HPDE6-E6E7 (cell line): ENCODE data around the gene NPAS1.
A peak's percentile ranks its signal among the peaks of the same experiment; 100 is the strongest.
"Not testable (repeated sequence)": the region's sequence is repeated elsewhere in the genome, so short reads cannot be mapped to it uniquely, and the experiment has no call there.

Experiments
- DNase-seq: peaks from one replicate; pipeline ENCODE4 v3.0.0; 2011; ENCODE audit warnings: missing footprints; ENCODE audit errors: extremely low spot score

NPAS1 gene

DNA sequence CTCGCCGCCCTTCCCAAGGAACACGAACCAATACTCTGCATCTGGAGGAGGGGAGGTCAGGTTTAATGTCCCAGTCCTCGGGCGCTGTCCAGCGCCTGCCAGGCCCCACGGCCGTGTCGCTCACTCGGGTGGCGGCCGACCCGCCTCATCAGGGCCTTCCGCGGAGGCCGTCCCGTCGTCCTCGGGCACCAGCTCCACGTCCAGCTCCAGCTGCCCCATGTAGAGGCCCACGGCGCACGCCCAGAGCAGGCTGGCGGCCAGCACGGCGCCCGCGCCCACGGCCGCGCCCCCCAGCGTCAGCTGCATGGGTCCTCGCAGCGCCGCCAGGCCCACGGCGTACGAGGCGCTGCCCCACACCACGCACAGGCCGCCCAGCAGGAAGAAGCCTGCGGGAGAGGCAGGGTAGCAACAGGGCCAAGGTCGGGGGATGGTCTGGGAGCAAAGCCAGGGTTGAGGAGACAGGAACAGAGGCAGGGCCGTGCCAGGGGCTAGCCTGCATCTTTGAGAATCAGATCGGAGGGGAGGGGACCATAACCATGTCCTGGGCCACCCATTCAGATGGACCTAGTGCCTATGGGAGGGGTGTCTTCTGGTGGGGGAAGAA, 26.3 kb downstream of the NPAS1 start:
- no peak for DNase-seq

DNA sequence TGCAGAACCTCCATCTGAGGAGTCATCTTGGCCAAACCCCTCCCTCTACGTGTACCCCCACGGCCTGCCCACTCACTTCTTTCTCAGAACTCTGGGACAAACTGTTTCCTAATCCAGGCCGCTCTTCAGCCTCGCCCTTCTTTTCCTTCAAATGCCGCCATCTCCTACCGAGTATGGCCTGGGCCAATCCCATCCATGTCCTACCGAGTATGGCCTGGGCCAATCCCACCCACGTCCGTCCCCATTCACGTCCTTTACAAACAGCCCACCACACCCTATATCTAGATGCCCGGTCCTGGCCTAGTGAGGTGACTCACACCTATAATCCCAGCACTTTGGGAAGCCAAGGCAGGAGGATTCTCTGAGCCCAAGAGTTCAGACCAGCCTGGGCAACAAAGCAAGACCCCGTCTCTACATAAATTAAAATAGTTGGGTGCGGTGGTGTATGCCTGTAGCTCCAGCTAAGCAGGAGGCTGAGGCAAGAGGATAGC, 27.7 kb downstream of the NPAS1 start:
- no peak for DNase-seq

DNA sequence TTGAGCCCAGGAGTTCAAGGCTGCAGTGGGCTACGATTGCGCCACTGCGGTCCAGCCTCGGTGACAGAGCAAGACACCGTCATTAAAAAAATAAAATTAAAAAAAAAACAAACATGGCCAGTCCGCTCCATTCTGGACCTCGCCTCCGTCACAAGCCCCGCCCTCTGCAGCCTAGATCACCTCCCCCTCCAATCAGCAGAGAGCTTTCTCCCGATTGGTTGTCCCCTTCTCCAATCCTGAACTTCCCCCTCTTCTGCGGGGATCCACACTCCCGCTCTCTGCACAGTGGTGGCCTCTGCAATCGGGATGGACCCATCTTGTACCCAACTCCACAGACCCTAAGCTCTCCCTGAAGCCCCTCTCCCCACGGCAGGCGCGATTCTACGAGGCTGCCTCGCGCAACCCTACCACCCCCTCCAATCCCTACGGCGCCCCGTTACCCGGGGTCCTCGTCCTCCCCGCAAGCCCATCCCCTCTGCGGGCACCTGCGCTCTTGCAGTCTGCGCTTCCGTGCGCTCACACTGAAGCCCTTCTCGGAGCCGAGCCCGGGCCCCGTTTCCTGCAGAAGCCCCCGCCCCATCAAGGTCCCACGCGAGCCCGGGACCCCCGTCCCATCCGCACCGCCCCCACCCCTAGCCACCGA, 28.2 kb downstream of the NPAS1 start:
- peak; percentile 93 for DNase-seq

DNA sequence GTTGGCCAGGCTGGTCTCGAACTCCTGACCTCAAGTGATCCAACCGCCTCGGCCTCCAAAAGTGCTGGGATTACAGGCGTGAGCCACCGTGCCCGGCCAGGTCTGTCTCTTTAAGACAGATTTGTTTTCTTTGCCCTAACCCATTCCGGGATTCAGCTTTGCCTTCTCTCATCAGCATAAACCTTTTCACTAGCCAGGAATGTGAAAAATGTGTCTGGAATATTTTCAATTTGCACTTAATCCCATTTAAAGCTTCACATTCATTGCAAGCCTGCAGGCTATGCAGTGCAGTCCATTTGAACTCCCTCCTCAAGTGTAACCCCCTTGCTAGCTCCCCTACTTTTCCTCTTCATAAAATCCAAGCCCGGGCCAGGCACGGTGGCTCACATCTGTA, 29.7 kb downstream of the NPAS1 start:
- no peak for DNase-seq

DNA sequence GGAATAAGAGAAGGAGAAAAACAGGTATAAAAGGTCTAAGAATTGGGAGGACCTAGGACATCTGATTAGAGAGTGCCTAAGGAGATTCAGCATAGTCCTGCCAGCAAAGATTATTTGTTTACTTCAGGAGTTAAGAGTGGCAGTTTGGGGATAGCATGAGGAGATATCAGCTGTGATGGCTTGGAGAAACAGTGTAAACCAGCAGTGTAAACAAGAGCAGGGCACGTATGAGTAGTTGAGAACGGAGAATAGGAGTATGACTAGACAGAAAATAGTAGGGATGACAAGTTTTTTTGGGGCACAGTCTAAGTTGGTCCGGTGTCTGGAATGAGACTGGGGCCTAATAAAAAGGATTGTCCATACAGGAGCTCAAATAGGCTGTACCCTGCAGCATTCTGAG, 30.9 kb downstream of the NPAS1 start:
- DNase-seq = not testable (repeated sequence)

DNA sequence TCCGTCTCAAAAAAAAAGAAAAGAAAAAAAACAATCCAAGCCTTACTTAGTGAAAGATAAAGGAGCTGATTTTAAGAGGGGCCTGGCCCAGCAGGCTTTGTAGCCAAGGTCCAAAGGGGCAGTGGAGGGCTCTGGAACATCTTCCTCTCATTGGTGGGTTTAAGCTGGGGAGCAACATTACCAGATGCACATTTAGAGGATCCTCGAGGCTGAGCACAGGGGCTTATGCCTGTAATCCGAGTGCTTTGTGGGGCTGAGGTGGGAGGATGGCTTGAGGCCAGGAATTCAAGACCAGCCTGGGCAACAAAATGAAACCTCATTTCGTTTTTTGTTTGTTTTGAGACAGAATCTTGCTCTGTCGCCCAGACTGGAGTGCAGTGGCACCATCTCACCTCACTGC, 36.8 kb downstream of the NPAS1 start:
- no peak for DNase-seq

DNA sequence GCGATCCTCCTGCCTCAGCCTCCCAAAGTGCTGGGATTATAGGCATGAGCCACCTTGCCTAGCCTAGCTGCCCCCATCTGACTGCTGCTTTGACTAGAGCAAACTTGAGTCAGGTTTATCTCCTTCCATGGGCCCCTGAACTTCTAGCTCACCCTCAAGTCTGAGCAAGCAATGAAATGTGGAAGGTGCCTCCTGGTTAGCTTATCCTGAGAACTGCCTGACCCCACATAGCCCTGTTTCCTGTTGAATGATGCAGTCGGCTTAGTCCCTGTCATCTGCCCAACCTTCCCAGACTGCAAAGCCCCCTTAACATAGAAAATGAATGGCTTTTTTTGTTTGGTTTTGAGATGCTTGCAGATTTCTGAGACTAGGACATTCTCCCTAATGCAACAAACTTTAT, 37.7 kb downstream of the NPAS1 start:
- peak; percentile 22 for DNase-seq

DNA sequence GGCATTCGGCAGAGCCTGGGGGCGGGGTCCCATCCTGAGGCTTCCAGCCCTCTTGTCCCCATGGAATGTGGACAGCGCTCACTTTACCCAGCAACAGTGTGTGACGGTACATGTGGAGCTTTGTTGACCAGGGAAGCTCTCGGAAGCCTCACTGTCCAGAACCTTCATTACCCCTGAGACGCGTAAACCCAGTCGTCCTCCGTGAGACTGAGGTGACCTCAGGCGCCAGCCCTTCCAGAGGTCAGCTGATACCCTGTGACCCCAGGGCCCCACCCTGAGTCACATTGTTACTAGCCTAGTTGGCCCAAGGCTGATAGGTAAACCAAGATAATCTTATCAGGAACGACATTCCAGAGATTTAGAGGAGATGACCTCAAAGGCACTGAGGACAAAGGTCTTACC, 39.0 kb downstream of the NPAS1 start:
- DNase-seq = no peak

DNA sequence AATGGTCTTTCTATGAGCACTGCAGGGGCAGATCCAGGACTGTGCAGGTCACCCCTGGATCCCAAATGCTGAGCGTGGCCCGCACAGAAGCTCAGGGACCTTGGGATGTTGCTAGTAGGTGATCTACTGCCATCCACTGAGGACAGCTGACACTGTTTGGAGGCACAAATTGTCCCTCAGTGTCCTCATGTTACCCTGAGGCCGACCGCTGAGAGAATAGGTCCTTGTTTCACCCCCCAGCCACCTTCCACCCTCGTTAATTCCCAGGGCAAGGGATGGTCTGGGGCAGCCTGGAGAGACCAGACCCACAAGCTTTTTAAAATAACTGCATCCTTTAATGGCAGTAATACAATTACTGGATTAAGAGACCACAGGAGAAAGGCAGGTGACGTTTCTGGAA, 44.2 kb downstream of the NPAS1 start:
- DNase-seq = no peak

DNA sequence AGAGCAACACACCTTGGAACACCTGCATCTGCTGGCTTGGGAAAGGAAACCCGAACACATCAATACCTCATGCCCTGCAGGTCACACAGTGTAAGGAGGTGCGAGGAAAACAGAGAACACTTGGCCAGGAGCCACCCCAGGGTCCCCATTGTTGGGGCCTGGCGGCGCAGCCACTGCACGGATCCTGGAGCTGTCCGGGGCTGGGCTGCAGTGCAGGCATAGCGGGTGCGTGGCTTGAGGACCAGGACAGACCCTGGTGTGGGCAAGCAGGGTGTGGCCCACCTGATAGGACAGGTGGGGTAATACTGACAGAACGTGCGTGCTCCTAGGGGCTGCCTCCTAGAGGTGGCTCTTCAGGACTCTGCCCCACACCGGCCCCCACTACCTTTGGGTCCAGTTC, 45.6 kb downstream of the NPAS1 start:
- no peak for DNase-seq

DNA sequence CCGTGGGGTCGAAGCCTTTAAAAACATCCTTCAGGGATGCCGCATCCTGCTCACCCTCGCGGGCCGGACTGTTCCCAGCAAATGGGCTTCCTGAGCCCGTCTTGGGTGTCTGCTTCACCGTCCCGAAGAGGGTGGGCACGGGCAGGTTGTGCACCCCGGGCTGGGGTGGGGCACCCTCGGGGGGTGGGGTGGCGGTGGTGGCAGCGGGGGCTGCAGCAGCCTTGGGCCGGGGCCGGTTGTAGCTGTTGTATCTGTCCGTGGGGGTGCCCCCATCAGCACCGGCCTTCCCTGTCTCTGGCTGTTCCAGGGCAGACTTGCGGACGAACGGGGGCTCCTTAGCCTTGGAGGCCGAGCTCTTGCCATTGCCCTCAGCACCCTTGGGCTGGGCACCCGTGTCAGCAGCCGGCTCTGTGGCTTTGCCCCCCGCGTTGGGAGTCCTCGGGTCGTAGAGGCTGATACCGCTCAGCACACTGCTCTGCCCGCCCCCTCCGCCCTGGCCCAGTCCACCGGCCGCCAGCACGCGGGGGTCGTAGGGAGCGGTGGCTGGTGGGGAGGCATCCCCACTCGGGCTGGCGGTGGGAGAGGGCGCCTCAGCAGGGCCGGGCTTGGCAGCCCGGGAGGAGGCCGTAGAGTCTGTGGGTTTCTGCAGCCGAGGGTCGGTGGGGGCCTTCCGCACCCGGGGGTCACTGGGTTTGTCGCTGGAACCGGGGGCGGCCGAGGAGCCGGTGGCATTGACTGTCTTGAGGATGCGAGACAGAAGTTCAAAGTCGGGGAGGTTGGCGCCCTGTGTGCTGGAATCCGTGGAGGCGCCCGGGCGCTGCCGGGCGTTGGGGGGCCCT, 47.0 kb downstream of the NPAS1 start:
- DNase-seq = no peak

DNA sequence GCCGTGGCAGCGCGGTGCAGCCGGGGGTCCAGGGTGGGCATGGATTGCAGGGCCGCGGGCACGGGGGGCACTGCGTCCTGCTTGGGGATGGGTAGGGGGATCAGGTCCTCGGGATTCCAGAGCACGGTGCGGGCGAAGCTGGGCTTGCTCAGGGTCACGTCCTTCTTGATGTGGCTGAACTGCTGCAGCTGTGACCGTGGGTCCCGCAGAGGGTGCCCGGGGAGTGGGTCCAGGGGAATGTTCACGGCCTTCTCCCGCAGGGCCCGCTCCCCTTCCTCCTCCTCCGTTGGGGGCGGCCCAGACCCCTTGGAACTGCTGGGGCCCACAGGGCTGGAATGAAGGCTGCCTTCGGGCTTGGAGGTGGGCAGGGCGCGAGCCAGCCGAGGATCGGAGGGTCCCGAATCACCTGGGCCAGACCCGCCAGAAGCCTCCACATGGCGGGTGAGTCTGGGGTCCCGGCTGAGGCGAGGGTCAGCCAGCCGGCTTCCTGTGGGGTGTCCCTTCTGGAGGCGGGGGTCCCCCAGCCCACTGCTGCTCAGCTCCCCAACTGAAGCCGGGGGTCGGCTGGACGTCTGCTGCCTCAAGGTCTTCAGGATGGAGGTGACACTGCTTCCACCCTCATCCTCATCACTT, 47.7 kb downstream of the NPAS1 start:
- no peak for DNase-seq

DNA sequence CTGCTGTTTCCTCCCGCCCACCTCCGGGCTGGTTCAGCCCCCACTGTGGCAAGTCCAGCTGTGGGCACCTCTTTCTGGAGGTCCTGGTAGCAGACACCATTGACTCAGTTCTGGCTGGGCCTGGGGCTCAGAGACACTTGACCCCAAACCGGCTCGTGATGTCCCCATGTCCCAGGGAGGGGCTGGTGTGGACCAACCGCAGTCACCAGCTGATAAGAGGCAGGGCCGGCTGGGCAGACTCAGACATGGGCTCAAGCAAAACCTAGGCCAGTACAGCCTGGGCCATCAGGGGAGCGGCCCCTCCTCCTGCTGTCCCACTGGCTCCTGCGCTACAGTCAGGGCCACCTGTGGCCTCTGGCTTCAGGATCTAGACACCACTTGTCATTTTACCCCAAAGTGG, 48.6 kb downstream of the NPAS1 start:
- no peak for DNase-seq

DNA sequence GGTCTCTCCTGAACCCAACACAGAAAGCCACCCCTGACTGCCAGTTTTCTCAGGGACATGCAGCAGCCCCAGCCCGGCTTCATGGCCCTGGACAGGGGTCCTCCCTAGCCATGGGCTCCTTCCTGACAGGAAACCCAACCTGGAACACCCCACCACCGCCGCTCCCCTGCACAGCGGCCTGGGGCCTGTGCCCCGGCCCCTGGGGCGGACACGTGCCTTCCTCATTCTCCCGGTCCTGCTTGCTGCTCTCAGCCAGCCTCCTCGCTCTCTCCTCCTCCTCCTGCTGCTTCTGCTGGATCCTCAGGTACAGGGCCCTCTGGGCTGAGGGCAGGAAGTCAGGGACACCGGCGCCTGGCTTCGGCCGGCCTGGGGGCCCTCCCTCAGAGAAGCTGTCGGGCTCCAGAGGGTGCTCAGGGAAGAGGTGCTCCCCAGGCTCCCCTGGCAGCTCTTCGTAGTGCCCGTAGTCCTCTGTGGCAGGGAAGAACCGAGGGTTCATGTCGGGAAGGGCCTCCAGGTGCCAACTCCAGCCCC, 49.3 kb downstream of the NPAS1 start:
- DNase-seq = no peak

DNA sequence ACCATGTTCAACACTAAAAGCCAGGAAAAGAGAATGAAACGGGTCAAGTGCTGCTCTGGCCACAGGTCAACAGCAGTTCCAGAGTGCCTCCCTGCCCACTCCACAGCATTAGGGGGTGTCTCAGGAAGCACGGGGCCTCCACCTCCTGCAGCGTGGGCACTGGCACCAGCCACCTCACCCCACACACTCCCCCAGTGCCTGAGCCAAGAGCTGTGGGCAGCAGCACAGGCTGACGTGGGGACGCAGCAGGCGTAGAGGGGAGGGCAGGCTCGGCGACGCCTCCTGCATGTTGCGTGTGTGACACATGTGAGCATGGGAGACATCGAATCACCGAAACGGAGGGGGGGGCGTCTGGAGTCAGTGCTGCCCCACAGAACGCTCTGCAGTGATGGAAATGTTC, 50.2 kb downstream of the NPAS1 start:
- no peak for DNase-seq

DNA sequence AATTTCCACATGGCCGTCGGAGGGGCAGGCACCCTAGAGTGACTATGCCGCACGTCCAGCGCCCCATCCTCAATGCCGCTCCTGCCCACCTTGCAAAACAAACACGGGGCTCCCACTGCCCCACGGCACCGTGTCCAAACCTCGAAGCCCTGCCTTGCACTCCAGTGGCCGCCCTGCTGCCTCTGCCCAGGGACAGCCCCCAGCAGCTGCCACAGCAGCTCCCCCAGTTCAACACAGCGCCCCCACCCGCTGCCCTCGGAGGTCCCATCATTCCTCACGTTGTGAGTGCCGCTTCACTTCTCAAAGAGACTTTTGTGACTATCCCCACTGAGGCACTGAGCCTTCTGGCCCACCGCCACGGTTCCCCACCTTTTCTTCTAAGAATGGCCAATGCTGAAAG, 51.1 kb downstream of the NPAS1 start:
- no peak for DNase-seq

DNA sequence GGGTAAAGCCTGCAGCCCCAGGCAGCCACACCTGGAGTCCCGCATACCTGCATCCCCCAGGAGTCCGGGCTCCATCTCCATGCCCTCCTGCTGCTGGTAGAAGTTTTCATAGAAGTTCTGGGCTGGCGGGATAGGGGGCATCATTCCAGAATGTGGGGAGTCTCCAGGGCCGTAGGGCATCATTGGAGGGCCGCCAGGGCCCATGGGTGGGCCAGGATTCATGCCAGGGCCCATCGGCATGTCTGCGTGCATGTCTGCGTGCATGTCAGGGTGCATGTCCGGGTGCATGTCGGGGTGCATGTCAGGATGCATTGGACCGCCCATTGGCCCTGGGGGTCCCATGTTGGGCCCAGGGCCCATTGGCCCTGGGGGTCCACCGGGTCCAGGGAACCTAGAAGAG, 52.1 kb downstream of the NPAS1 start:
- DNase-seq = no peak

DNA sequence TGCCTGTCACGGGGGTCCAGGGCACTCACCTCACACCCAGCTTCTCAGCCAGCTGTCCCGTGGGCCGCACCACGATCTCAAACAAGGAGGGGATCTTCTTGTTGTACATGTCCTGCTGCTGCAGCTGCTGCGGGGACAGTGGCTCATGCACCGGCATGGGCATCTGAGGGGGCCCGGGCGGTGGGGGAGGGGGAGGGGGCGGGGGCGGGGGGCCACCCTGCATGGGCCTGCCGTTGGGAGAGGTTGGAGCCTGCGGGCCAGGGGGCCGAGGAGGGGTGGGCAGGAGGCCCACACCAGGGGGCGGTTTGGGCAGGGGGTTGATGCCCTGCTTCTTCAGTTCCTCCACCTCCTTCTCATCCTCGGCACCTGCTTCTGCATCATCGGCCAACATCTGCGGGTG, 52.7 kb downstream of the NPAS1 start:
- no peak for DNase-seq

DNA sequence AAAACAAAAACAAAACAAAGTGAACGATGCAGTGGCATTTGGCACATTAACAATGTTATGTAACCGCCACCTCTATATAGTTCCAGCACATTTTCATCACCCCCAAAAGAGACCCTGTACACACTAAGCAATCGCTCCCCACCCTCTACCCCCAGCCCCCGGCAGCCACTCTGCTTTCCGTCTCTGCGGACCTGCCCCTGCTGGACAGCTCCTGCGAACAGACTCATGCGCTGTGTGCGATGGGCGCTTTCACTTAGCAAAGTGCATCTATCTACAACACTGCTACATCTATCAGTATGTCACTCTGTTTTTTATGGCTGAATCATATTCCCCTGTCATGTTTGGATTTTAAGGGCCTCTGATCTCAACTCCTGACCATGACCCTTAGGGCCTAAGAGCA, 53.9 kb downstream of the NPAS1 start:
- DNase-seq = no peak

DNA sequence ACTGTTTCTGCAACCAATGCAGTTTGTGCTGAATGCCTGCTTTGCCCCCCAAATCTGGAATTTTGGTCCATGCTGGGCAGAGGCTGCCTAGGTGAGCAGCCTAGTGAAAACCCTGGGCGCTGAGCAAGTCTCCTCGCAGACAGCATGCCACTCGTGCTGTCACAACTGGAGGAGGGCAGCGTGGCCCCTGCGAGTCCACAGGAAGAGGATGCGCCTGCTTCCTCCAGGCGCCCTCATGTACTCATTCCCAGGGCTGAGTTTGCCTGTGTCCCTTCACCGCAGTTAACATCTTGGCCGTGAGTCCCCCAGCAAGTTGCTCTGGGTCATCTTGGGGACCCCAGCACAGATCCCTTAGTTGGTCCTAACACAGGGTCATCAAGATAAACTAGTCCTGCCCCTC, 55.0 kb downstream of the NPAS1 start:
- no peak for DNase-seq

DNA sequence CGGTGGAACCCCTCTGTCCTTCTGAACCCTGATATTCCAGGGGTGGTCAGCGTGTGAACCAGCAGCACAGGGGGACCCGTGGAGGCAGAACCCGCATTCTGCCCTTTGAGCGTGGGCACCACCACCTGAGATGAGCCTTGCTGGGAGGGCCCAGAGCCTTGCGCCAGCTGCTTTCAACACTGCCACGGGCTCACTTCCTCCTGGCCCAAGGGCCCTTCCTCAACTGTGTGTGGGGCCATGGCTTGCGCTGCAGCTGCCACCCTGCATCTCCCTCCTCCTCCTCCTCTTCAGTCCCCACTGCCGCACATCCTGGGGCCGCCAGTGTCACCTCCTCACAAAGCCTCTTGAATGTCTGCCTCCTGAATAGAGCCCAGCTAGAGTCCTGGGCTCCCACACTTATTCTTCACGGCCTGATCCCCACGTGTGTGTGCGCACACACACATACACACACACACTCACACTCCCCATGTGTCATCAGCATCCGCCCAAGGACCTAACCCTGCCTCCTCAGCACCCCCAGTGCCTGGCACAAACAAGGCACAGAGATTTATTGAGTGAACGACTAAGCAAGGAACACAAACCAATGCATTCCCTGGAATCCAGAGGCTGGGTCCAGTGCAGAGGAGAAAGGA, 55.7 kb downstream of the NPAS1 start:
- DNase-seq = no peak

DNA sequence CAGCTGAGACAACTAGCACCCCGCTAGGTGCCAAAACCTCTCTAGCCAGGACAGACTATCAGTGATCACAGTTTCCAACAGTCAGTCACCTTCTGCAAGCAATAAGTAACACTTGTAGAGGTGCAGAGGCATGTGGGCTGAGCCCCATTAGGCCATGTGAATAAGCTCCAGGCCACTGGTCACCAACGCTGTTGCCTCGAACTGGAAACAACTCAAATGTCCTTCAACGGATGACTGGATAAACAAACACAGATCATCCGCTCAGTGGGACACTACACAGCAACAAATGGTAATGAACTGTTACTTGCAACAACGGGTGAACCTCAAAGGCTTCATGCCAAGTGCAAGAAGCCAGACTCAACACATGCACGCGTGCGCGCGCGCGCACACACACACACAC, 56.3 kb downstream of the NPAS1 start:
- DNase-seq = no peak
